CD8-positive, alpha-beta memory T cell (primary cell): ENCODE results near the gene ABCE1. TPM values are rescaled to one million over a fixed set of nuclear protein-coding genes. Genes with fewer than 3 reads are reported as not detected.
"Not testable (repeated sequence)": the region's sequence is repeated elsewhere in the genome, so short reads cannot be mapped to it uniquely, and the experiment has no call there.

Source experiments
- CTCF ChIA-PET: fragments of 350-600 bp; sonication (Branson Sonifier 250); formaldehyde crosslinking; loops from one replicate; lab custom pipeline; 2021; ENCODE audit warnings: antibody characterized with exemption; lab: Charles Lee
- POLR2A ChIA-PET: fragments of 350-600 bp; sonication (Branson Sonifier 250); formaldehyde crosslinking; loops from one replicate; lab custom pipeline; 2021; ENCODE audit warnings: antibody characterized with exemption; lab: Charles Lee
- DNase-seq, 5 donors: peaks; one replicate each; pipeline versions ENCODE4 v3.0.0 to v3.0.0-alpha.2; 2020 to 2022; ENCODE audit warnings: mixed read lengths in 1 of 5
- H3K27ac ChIP-seq: one replicate; pipeline ENCODE4 v1.7.0; 2013; ENCODE audit warnings: low read depth, mild to moderate bottlenecking, low read length, moderate library complexity
- H3K27me3 ChIP-seq: 2 replicates; pipeline ENCODE4 v1.7.0; 2013; ENCODE audit warnings: low read length, mild to moderate bottlenecking; ENCODE audit not compliant: insufficient read depth, poor library complexity, severe bottlenecking
- H3K36me3 ChIP-seq: 2 replicates; pipeline ENCODE4 v1.7.0; 2013; ENCODE audit warnings: mild to moderate bottlenecking, low read length, moderate library complexity; ENCODE audit not compliant: insufficient read depth
- H3K4me1 ChIP-seq: 2 replicates; pipeline ENCODE4 v1.7.0; 2013; ENCODE audit warnings: mild to moderate bottlenecking, low read length, moderate library complexity; ENCODE audit not compliant: insufficient read depth
- H3K4me3 ChIP-seq: 2 replicates; pipeline ENCODE4 v1.7.0; 2013; ENCODE audit warnings: mild to moderate bottlenecking, low read length
- H3K9me3 ChIP-seq: 2 replicates; pipeline ENCODE4 v1.7.0; 2013; ENCODE audit warnings: mild to moderate bottlenecking, low read length
- H3K27ac Mint-ChIP-seq, 8 donors: one replicate each; pipeline ENCODE4 v1.8.0; 2020 to 2021; ENCODE audit warnings: mixed read lengths in 8 of 8, mild to moderate bottlenecking in 6 of 8, inconsistent platforms in 3 of 8, moderate library complexity in 3 of 8
- H3K27me3 Mint-ChIP-seq, 2 donors: one replicate each; pipeline ENCODE4 v1.8.0; 2020 to 2021; ENCODE audit warnings: mixed read lengths in 2 of 2, mild to moderate bottlenecking in 1 of 2, moderate library complexity in 1 of 2
- H3K36me3 Mint-ChIP-seq, 3 donors: one replicate each; pipeline ENCODE4 v1.8.0; 2020 to 2021; ENCODE audit warnings: mixed read lengths in 3 of 3, inconsistent platforms in 1 of 3, mild to moderate bottlenecking in 1 of 3
- H3K4me1 Mint-ChIP-seq, 3 donors: one replicate each; pipeline ENCODE4 v1.8.0; 2020 to 2021; ENCODE audit warnings: mixed read lengths in 3 of 3, inconsistent platforms in 1 of 3, mild to moderate bottlenecking in 1 of 3
- H3K4me3 Mint-ChIP-seq, 7 donors: one replicate each; pipeline ENCODE4 v1.8.0; 2020 to 2021; ENCODE audit warnings: mixed read lengths in 7 of 7, mild to moderate bottlenecking in 6 of 7, moderate library complexity in 4 of 7, inconsistent platforms in 2 of 7
- H3K9me3 Mint-ChIP-seq, 5 donors: one replicate each; pipeline ENCODE4 v1.8.0; 2020 to 2022; ENCODE audit warnings: mixed read lengths in 5 of 5, mild to moderate bottlenecking in 3 of 5, moderate library complexity in 2 of 5, inconsistent platforms in 1 of 5
- polyA plus RNA-seq: library from polyadenylated mRNA; unstranded; fragments of 300-500 nt; fragmentation: Illumina TruSeq; gene quantifications from one replicate; pipeline ENCODE4 v1.2.3, GENCODE V29; 2021
- total RNA-seq, 2 experiments: library from RNA; stranded (reverse); gene quantifications; one replicate each; pipeline ENCODE4 v1.2.3, GENCODE V29; 2021

ABCE1 gene
- total and polyA plus RNA-seq, 3 experiments from 2014 or later, result 59.7 to 179 (median 170) TPM

DNA sequence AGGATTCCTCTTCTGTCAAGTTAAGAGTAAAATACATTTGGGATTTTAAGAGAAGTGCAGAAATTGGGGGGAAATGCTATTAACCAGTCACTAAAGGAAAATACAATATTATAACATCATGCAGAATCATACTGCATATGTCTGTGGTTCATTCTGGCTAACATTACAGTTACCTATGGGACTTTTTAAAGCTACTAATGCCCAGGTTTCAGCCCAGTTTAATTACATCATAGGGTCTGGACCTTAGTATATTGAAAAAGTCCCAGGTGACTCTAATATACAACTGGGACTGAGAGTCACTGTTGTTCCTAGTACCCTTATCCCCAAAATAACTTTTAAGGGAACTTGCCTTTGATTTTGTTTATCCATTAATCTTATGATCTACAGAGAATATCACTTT, 10.0 kb downstream of the ABCE1 start:
- Histone ChIP-seq H3K27me3 (no peaks in the 10 kb centered on the region), H3K36me3 (peaks cover 50% of the 10 kb centered on the region), H3K4me3 (no peak overlapping the region), H3K4me1 (peaks cover 4% of the 10 kb centered on the region), H3K27ac (no peak overlapping the region), H3K9me3 (no peaks in the 10 kb centered on the region)
- H3K27me3 Mint-ChIP-seq, result no peaks in the 10 kb centered on the region
- H3K27ac Mint-ChIP-seq, result no peak overlapping the region
- POLR2A ChIA-PET, result no interaction called here
- CTCF ChIA-PET, result no interaction called here
- peaks cover 9 to 20% (median 12%) of the 10 kb centered on the region in 3 donors for H3K4me1 Mint-ChIP-seq
- no peaks in the 10 kb centered on the region for H3K9me3 Mint-ChIP-seq
- no peak overlapping the region for H3K4me3 Mint-ChIP-seq
- no peak for DNase-seq
- peaks cover 14 to 74% (median 18%) of the 10 kb centered on the region in 3 donors for H3K36me3 Mint-ChIP-seq

DNA sequence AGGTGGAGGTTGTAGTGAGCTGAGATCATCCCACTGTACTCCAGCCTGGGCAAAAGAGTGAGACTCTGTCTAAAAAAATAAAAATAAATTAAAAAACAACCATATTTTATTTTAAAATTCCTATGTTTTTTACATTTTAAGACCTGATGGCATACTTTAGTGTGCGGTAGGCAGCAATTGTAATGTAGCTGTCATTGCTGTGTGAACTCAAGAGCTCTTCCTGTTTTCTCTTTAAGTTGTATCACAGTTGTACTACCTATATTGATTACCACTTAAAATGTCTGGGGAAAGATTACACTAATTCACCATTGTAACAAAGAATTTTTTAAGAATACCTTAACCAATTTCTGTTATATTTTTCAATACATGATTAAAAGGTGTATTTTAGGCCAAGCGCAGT, 27.3 kb downstream of the ABCE1 start:
- ChIA-PET CTCF (interaction anchor here (1.7 kb wide), 1 partner anchor 19 kb away, joined by 4 read pairs; no protein-coding TSS in a partner anchor), POLR2A (no interaction called here)
- Mint-ChIP-seq H3K36me3 (peaks cover 4 to 76% (median 15%) of the 10 kb centered on the region in 3 donors), H3K27ac (peak overlapping the region; percentile 80 to 98 (median 95)), H3K9me3 (no peaks in the 10 kb centered on the region), H3K27me3 (no peaks in the 10 kb centered on the region), H3K4me3 (peak overlapping the region in 6 of 7 donors; percentile 58 to 77 (median 70)), H3K4me1 (peaks cover 12 to 25% (median 25%) of the 10 kb centered on the region in 3 donors)
- Histone ChIP-seq H3K36me3 (peaks cover 23% of the 10 kb centered on the region), H3K4me1 (peaks cover 5% of the 10 kb centered on the region), H3K27me3 (no peaks in the 10 kb centered on the region), H3K27ac (peak overlapping the region; percentile 42), H3K9me3 (no peaks in the 10 kb centered on the region), H3K4me3 (no peak overlapping the region)
- DNase-seq, result no peak

- ChIA-PET POLR2A (no interaction called here), CTCF (no interaction called here)
- no peak overlapping the region for H3K4me3 ChIP-seq
- Mint-ChIP-seq H3K27ac (peak overlapping the region in 7 of 8 donors; percentile 4 to 83 (median 66)), H3K36me3 (peaks cover 4 to 64% (median 8%) of the 10 kb centered on the region in 3 donors), H3K4me1 (peaks cover 28 to 58% (median 55%) of the 10 kb centered on the region in 3 donors), H3K27me3 (peaks cover 0 to 2% of the 10 kb centered on the region in 2 donors), H3K4me3 (no peak overlapping the region), H3K9me3 (no peaks in the 10 kb centered on the region)
- H3K9me3 ChIP-seq, result no peaks in the 10 kb centered on the region
- no peaks in the 10 kb centered on the region for H3K27me3 ChIP-seq
- peaks cover 9% of the 10 kb centered on the region for H3K36me3 ChIP-seq
- no peak overlapping the region for H3K27ac ChIP-seq
- DNase-seq, result no peak
- peaks cover 5% of the 10 kb centered on the region for H3K4me1 ChIP-seq
Measured at GRCh38 chr4:145130130-145130529, 32.0 kb downstream of the ABCE1 start.

GRCh38 chr4:145130788-145131399, 32.8 kb downstream of the ABCE1 start:
- CTCF ChIA-PET, result no interaction called here
- Mint-ChIP-seq H3K36me3 (peaks cover 4 to 60% (median 7%) of the 10 kb centered on the region in 3 donors), H3K27me3 (peaks cover 0 to 2% of the 10 kb centered on the region in 2 donors), H3K4me1 (peaks cover 31 to 58% (median 56%) of the 10 kb centered on the region in 3 donors), H3K4me3 (no peak overlapping the region), H3K27ac (peak overlapping the region; percentile 4 to 91 (median 58)), H3K9me3 (no peaks in the 10 kb centered on the region)
- H3K27me3 ChIP-seq, result no peaks in the 10 kb centered on the region
- POLR2A ChIA-PET, result interaction anchor here (1.3 kb wide), 1 partner anchor 48 kb away, joined by 3 read pairs; no protein-coding TSS in a partner anchor
- H3K4me3 ChIP-seq, result no peak overlapping the region
- H3K9me3 ChIP-seq, result no peaks in the 10 kb centered on the region
- DNase-seq, result no peak
- H3K36me3 ChIP-seq, result peaks cover 9% of the 10 kb centered on the region
- peaks cover 5% of the 10 kb centered on the region for H3K4me1 ChIP-seq
- no peak overlapping the region for H3K27ac ChIP-seq

DNA sequence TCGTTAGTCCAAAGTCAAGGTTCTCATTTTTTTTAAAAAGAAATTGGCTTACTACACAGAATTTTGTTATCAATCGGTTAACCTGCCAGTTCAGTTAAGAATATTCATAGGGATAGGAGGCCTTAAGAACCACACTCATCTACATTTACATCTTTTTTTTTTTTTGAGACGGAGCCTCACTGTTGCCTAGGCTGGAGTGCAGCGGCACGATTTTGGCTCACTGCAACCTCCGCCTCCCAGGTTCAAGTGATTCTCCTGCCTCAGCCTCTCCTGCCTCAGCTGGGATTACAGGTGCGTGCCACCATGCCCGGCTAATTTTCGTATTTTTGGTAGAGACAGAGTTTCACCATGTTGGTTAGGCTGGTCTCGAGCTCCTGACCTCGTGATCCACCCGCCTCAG, 33.7 kb downstream of the ABCE1 start:
- POLR2A ChIA-PET, result interaction anchor here (0.7 to 1.4 kb wide), 3 partner anchors 34 to 655 kb away, joined by 3 to 5 read pairs (median 4); partner anchors contain the start of genes ABCE1 and ANAPC10
- Histone ChIP-seq H3K9me3 (no peaks in the 10 kb centered on the region), H3K27ac (no peak overlapping the region), H3K36me3 (peaks cover under 1% of the 10 kb centered on the region), H3K4me1 (no peaks in the 10 kb centered on the region), H3K27me3 (no peaks in the 10 kb centered on the region), H3K4me3 (no peak overlapping the region)
- Mint-ChIP-seq H3K27me3 (peaks cover 0 to 2% of the 10 kb centered on the region in 2 donors), H3K9me3 (no peaks in the 10 kb centered on the region), H3K36me3 (peaks cover 0 to 52% (median 6%) of the 10 kb centered on the region in 3 donors), H3K4me3 (no peak overlapping the region), H3K27ac (peak overlapping the region in 5 of 8 donors; percentile 5 to 85 (median 44)), H3K4me1 (peaks cover 28 to 58% (median 56%) of the 10 kb centered on the region in 3 donors)
- no peak for DNase-seq
- CTCF ChIA-PET, result no interaction called here

- DNase-seq, result no peak
- H3K9me3 Mint-ChIP-seq, result no peaks in the 10 kb centered on the region
- peaks cover 4 to 51% (median 9%) of the 10 kb centered on the region in 3 donors for H3K36me3 Mint-ChIP-seq
- H3K9me3 ChIP-seq, result no peaks in the 10 kb centered on the region
- peak overlapping the region; percentile 2 to 93 (median 72) for H3K27ac Mint-ChIP-seq
- H3K27ac ChIP-seq, result no peak overlapping the region
- H3K4me3 Mint-ChIP-seq, result no peak overlapping the region
- H3K4me3 ChIP-seq, result no peak overlapping the region
- POLR2A ChIA-PET, result interaction anchor here (0.7 to 1.4 kb wide), 2 partner anchors 35 to 654 kb away, joined by 4 to 5 read pairs; partner anchors contain the start of genes ABCE1 and ANAPC10
- H3K36me3 ChIP-seq, result no peaks in the 10 kb centered on the region
- H3K27me3 Mint-ChIP-seq, result peaks cover 0 to 2% of the 10 kb centered on the region in 2 donors
- no peaks in the 10 kb centered on the region for H3K4me1 ChIP-seq
- CTCF ChIA-PET, result no interaction called here
- no peaks in the 10 kb centered on the region for H3K27me3 ChIP-seq
- peaks cover 30 to 58% (median 57%) of the 10 kb centered on the region in 3 donors for H3K4me1 Mint-ChIP-seq
Measured at GRCh38 chr4:145132511-145133098, 34.5 kb downstream of the ABCE1 start.

GRCh38 chr4:145136219-145136618, 38.1 kb downstream of the ABCE1 start:
- H3K27ac Mint-ChIP-seq, result peak overlapping the region in 7 of 8 donors; percentile 7 to 76 (median 63)
- H3K9me3 Mint-ChIP-seq, CTCF ChIA-PET, H3K9me3 ChIP-seq, H3K27ac ChIP-seq, H3K27me3 ChIP-seq, DNase-seq, H3K4me3 ChIP-seq, H3K4me1 ChIP-seq, H3K27me3 Mint-ChIP-seq, POLR2A ChIA-PET: not testable (repeated sequence)
- H3K4me3 Mint-ChIP-seq, result peak overlapping the region in 4 of 7 donors; percentile 11 to 44 (median 28)
- peaks cover 15 to 56% (median 30%) of the 10 kb centered on the region in 3 donors for H3K36me3 Mint-ChIP-seq
- peaks cover 24 to 49% (median 45%) of the 10 kb centered on the region in 3 donors for H3K4me1 Mint-ChIP-seq
- peaks cover 11% of the 10 kb centered on the region for H3K36me3 ChIP-seq

- no peaks in the 10 kb centered on the region for H3K9me3 Mint-ChIP-seq
- Histone ChIP-seq H3K27ac (no peak overlapping the region), H3K27me3 (no peaks in the 10 kb centered on the region), H3K4me1 (no peaks in the 10 kb centered on the region), H3K9me3 (no peaks in the 10 kb centered on the region), H3K36me3 (peaks cover 39% of the 10 kb centered on the region), H3K4me3 (no peak overlapping the region)
- no peak for DNase-seq
- H3K4me1 Mint-ChIP-seq, result peaks cover 0 to 5% (median 4%) of the 10 kb centered on the region in 3 donors
- peaks cover 13 to 82% (median 29%) of the 10 kb centered on the region in 3 donors for H3K36me3 Mint-ChIP-seq
- no peaks in the 10 kb centered on the region for H3K27me3 Mint-ChIP-seq
- POLR2A ChIA-PET, result no interaction called here
- peak overlapping the region in 2 of 8 donors; percentile 22 to 47 for H3K27ac Mint-ChIP-seq
- CTCF ChIA-PET, result no interaction called here
- no peak overlapping the region for H3K4me3 Mint-ChIP-seq
Measured at GRCh38 chr4:145148980-145149379, 50.9 kb downstream of the ABCE1 start.
